Gastrocnemius medialis (tissue), 4 donors: ENCODE measurements around the gene CRHR1. TPM values are rescaled to one million over a fixed set of nuclear protein-coding genes. Genes with fewer than 3 reads are reported as not detected.

Experiments used
- ATAC-seq, 2 donors: fragments of 150-250 bp; one replicate each; pipeline ENCODE4 v1.9.1; 2016
- DNase-seq, 2 donors: peaks; one replicate each; pipeline ENCODE4 v3.0.0-alpha.2; 2019
- H3K27ac ChIP-seq, 4 donors: fragments of 200-600 bp; sonication (generic); 1 replicate in 1 of 4; 2 replicates in 3 of 4; pipeline ENCODE4 v1.5.1; 2016 to 2018; ENCODE audit warnings: mild to moderate bottlenecking in 2 of 4, moderate library complexity in 1 of 4
- H3K27me3 ChIP-seq, 3 donors: fragments of 200-600 bp; sonication (generic) in 2 of 3; 1 replicate in 1 of 3; 2 replicates in 2 of 3; pipeline versions ENCODE4 v1.5.1 to v1.6.0; 2016 to 2019; ENCODE audit warnings: mild to moderate bottlenecking in 1 of 3, moderate library complexity in 1 of 3
- H3K36me3 ChIP-seq, 2 donors: fragments of 200-600 bp; sonication (generic) in 1 of 2; one replicate each; pipeline ENCODE4 v1.5.1; 2017 to 2018
- H3K4me1 ChIP-seq, 2 donors: fragments of 200-600 bp; sonication (generic) in 1 of 2; one replicate each; pipeline ENCODE4 v1.5.1; 2016 to 2017; ENCODE audit warnings: mild to moderate bottlenecking in 2 of 2
- H3K4me3 ChIP-seq, 4 donors: fragments of 200-600 bp; sonication (generic) in 3 of 4; 1 replicate in 1 of 4; 2 replicates in 3 of 4; pipeline ENCODE4 v1.5.1; 2016 to 2019; ENCODE audit warnings: mild to moderate bottlenecking in 2 of 4
- H3K9me3 ChIP-seq, 3 donors: fragments of 200-600 bp; sonication (generic) in 2 of 3; 1 replicate in 1 of 3; 2 replicates in 2 of 3; pipeline ENCODE4 v1.5.1; 2016 to 2019
- POLR2A ChIP-seq, 2 donors: fragments of 450-650 bp; IDR thresholded peaks; one replicate each; pipeline ENCODE4 v1.6.1; 2017; ENCODE audit warnings: antibody characterized with exemption in 2 of 2, mild to moderate bottlenecking in 2 of 2, moderate library complexity in 2 of 2
- in situ Hi-C, 4 donors: fragments of 200-750 bp; cut with MboI; loops; one replicate each; pipeline versions ENCODE4 v1.15.0 to v1.8.0; 2017; ENCODE audit warnings: low sequenced_read_pairs in 4 of 4
- intact Hi-C: fragments of 100-400 bp; cut with DNase I; formaldehyde crosslinking; loops from one replicate; pipeline ENCODE4 v1.15.1; 2023; ENCODE audit warnings: low total_unique reads
- total RNA-seq, 4 donors: library from RNA; depleted of rRNA; stranded (reverse); fragments of >200 nt; gene quantifications; one replicate each; pipeline versions ENCODE4 v1.1.0 to v1.2.3, GENCODE V29; 2016
- TF ChIP-seq, protein P1 (sequence below), 5 experiments: fragments of 450-650 bp in 3 of 5; fragments of 200-600 bp in 2 of 5; sonication (generic) in 2 of 5; IDR thresholded peaks in 4 of 5; conservative IDR thresholded peaks in 1 of 5; 1 replicate in 4 of 5; 2 replicates in 1 of 5; pipeline ENCODE4 v1.5.1; 2016 to 2019; ENCODE audit warnings: antibody characterized with exemption in 5 of 5, mild to moderate bottlenecking in 3 of 5, moderate library complexity in 3 of 5

CRHR1 gene
- total RNA-seq, 4 donors from 2014 or later: not detected

DNA sequence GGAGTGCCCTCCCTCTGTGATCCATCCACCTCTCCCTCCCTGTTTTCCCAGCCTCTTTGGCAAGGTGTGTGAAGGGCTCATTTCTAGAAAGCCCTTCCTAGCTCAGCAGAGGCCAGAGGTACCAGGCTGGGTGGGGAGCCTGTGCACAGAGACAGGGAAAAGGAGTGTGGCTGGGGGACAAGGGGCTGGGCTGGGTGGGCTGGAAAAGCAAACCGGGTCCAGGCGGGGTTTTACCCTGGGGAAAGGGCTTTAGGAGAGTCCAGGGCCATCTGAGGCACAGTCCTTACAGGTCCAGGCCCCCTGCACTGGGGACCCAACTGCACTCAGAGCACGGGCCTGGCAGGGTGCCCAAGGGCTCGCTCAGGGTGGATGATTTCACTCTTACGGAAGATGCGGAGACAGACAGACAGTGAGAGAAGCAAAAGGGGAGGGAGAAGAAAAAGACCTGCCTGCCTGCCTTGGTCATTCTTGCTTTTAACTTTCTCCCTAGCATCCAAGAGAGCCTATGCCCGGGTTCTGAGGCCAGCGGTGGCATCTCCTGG, 7.0 kb downstream of the CRHR1 start:
- intact Hi-C loops: no loop called here
- in situ Hi-C loops: no loop called here
- Histone ChIP-seq H3K27me3 (peaks cover 18 to 30% (median 24%) of the 10 kb centered on the region in 3 donors), H3K27ac (no peak overlapping the region), H3K9me3 (no peaks in the 10 kb centered on the region), H3K4me3 (no peak overlapping the region), H3K4me1 (no peaks in the 10 kb centered on the region), H3K36me3 (no peaks in the 10 kb centered on the region)
- ATAC-seq (no peak), DNase-seq (no peak)
- no peak for TF ChIP-seq POLR2A (IDR thresholded peaks at IDR 0.05)
- TF ChIP-seq, protein P1, sequence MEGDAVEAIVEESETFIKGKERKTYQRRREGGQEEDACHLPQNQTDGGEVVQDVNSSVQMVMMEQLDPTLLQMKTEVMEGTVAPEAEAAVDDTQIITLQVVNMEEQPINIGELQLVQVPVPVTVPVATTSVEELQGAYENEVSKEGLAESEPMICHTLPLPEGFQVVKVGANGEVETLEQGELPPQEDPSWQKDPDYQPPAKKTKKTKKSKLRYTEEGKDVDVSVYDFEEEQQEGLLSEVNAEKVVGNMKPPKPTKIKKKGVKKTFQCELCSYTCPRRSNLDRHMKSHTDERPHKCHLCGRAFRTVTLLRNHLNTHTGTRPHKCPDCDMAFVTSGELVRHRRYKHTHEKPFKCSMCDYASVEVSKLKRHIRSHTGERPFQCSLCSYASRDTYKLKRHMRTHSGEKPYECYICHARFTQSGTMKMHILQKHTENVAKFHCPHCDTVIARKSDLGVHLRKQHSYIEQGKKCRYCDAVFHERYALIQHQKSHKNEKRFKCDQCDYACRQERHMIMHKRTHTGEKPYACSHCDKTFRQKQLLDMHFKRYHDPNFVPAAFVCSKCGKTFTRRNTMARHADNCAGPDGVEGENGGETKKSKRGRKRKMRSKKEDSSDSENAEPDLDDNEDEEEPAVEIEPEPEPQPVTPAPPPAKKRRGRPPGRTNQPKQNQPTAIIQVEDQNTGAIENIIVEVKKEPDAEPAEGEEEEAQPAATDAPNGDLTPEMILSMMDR (IDR thresholded peaks at IDR 0.05 in 4 of 5, conservative IDR thresholded peaks at IDR 0.05 in 1 of 5): no peak

DNA sequence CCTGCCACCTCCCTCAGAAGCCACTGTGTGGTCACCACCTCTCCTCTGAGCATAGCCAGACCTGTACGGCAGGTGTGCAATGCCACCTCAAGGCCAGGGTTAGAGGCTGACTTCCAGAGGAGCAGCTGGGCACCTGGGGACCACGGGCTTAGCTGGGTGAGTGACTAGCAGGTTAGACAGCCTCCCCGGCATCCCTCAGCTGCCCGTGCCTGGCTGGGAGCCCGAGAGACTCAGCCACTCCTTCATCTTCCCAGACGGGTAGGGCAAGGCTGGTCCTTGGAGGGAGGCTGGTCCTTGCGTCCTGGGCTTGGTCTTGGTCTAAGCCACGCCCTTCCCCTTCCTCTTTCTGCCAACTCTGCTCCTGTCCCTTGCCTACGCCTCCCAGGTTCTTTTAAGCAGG, 7.8 kb downstream of the CRHR1 start:
- no peak for ATAC-seq
- H3K27ac ChIP-seq: no peak overlapping the region
- peaks cover 18 to 30% (median 24%) of the 10 kb centered on the region in 3 donors for H3K27me3 ChIP-seq
- no peaks in the 10 kb centered on the region for H3K36me3 ChIP-seq
- H3K4me3 ChIP-seq: no peak overlapping the region
- no peak for DNase-seq
- in situ Hi-C loops (no loop called here), intact Hi-C loops (no loop called here)
- no peaks in the 10 kb centered on the region for H3K9me3 ChIP-seq
- no peaks in the 10 kb centered on the region for H3K4me1 ChIP-seq
- no peak for TF ChIP-seq POLR2A (IDR thresholded peaks at IDR 0.05)
- TF ChIP-seq, protein P1 (IDR thresholded peaks at IDR 0.05 in 4 of 5, conservative IDR thresholded peaks at IDR 0.05 in 1 of 5): no peak

DNA sequence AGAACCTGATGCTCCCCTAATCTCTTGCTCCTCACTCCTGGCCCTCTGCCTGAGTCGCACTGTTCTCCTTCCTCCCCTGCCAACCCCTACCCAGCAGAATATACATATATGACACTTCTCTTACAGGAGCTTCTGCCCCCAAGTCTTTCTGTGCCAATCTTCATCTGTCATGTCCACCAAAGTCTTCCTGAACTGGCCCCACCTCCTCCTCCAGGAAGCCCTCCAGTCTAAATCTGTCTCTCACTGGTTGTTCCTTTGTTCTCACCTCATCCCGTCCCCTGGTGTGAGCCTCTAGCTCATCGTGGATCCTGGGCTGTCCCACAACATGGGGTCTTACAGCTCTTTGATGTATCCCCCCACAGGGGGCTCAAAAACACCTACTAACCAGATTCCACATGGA, 8.3 kb downstream of the CRHR1 start:
- Histone ChIP-seq H3K27ac (no peak overlapping the region), H3K27me3 (peaks cover 18 to 30% (median 24%) of the 10 kb centered on the region in 3 donors), H3K4me3 (no peak overlapping the region), H3K4me1 (no peaks in the 10 kb centered on the region), H3K9me3 (no peaks in the 10 kb centered on the region), H3K36me3 (no peaks in the 10 kb centered on the region)
- DNase-seq (no peak), ATAC-seq (no peak)
- TF ChIP-seq, protein P1 (IDR thresholded peaks at IDR 0.05 in 4 of 5, conservative IDR thresholded peaks at IDR 0.05 in 1 of 5): no peak
- TF ChIP-seq POLR2A (IDR thresholded peaks at IDR 0.05): no peak
- in situ Hi-C loops: no loop called here
- intact Hi-C loops: no loop called here

DNA sequence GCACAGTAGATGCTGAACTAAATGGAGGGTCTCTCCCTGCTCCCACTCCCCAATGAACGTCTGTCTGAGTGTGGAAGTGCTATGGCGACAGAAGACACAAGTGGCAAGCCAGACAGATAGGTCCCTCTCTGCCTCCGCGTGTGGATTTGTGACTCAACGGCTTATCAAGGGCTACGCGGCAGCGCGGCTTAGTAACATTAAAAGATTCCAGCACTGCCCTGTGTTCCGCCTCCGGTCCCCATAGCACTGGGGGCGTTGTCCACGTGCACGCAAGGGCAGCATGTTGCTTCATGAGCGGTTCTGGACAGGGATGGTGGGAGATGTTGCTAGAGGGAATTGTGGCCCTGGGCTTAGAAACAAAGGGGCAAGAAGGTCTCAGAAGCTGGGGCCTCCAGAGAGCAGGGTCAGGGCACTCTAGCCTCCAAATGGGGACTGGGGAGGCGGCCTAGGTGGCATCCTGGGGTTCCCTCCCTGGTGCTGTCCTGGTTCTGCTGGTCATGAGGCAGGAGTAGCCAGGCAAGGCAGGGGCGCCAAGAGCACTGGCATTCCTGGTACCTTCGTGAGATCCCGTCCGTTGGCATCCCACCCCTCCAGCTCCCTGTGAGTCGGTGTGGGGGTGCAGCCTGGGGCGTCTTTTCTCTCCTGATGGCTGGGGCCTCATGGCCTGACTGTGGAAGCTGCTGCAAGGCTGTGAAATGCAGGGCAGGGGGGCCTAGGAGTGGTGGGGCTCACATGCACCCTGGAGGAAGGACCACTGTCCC, 9.1 kb downstream of the CRHR1 start:
- peaks cover 18 to 33% (median 24%) of the 10 kb centered on the region in 3 donors for H3K27me3 ChIP-seq
- ATAC-seq: no peak

More for the DNA sequence above, 9.1 kb downstream of the CRHR1 start:
- Histone ChIP-seq H3K9me3 (no peaks in the 10 kb centered on the region), H3K27ac (no peak overlapping the region), H3K4me1 (no peaks in the 10 kb centered on the region), H3K36me3 (no peaks in the 10 kb centered on the region), H3K4me3 (no peak overlapping the region)
- intact Hi-C loops (no loop called here), in situ Hi-C loops (no loop called here)
- TF ChIP-seq, protein P1 (IDR thresholded peaks at IDR 0.05 in 4 of 5, conservative IDR thresholded peaks at IDR 0.05 in 1 of 5): no peak
- no peak for TF ChIP-seq POLR2A (IDR thresholded peaks at IDR 0.05)
- DNase-seq: no peak
